Measurements from ENCODE around the gene EBI3.
"Not testable (repeated sequence)": the region's sequence is repeated elsewhere in the genome, so short reads cannot be mapped to it uniquely, and the experiment has no call there.

DNA sequence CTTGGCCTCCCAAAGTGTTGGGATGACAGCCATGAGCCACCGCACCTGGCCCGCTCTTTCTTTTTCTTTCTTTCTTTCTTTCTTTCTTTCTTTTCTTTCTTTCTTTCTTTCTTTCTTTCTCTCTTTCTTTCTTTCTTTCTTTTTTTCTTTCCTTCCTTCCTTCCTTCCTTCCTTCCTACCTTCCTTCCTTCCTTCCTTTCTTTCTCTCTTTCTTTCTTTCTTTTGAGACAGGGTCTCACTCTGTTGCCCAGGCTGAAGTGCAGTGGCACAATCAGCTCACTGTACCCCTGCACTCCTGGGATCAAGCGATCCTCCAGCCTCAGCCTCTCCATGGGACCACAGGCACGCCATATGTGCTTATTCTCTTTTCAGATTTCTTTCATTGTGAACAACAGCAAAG lies 56.8 kb downstream of the EBI3 start:
- TF ChIP-seq, protein P1, sequence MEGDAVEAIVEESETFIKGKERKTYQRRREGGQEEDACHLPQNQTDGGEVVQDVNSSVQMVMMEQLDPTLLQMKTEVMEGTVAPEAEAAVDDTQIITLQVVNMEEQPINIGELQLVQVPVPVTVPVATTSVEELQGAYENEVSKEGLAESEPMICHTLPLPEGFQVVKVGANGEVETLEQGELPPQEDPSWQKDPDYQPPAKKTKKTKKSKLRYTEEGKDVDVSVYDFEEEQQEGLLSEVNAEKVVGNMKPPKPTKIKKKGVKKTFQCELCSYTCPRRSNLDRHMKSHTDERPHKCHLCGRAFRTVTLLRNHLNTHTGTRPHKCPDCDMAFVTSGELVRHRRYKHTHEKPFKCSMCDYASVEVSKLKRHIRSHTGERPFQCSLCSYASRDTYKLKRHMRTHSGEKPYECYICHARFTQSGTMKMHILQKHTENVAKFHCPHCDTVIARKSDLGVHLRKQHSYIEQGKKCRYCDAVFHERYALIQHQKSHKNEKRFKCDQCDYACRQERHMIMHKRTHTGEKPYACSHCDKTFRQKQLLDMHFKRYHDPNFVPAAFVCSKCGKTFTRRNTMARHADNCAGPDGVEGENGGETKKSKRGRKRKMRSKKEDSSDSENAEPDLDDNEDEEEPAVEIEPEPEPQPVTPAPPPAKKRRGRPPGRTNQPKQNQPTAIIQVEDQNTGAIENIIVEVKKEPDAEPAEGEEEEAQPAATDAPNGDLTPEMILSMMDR (IDR thresholded peaks at IDR 0.05): not testable (repeated sequence)
- not testable (repeated sequence) for TF ChIP-seq EZH2, EZH2phosphoT487 (IDR thresholded peaks at IDR 0.05)

All from neural progenitor cell (in vitro differentiated cells).